Measurements from ENCODE around the gene SHISA2.
"Not testable (repeated sequence)": the region's sequence is repeated elsewhere in the genome, so short reads cannot be mapped to it uniquely, and the experiment has no call there.

The SHISA2 gene

GRCh38 chr13:26051657-26052311, at the start of gene SHISA2:
SHISA2 (minus strand) TSS chr13:26052016; CDS start chr13:26050975, 1,041 bp downstream.
- DNase-seq (ENCODE audit: low spot score), result peak; percentile 76

DNA sequence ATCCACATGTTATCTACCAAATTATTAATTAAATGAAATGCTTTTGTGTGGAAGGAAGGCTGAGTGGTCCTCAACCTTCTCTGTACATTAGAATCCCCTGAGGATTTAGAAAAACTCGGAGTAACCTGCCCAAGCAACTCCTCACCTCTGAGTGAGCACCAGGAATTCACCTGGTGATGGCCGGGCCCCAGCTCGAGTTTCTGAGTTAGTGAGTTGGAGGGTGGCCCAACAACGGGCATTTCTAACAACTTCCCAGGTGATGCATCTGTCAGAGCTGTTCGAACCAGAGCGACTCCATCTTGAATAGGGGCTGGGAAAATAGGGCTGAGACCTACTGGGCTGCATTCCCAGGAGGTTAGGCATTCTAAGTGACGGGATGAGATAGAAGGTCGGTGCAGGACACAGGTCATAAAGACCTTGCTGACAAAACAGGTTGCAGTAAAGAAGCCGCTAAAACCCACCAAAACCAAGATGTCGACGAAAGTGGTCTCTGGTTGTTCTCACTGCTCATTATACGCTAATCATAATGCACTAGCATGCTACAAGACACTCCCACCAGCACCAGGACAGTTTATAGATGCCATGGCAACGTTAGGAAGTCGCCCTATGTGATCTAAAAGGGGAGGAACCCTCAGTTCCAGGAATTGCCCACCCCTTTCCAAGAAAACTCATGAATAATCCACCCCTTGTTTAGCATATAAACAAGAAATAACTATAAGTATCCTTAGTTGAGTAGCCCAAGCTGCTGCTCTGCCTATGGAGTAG, 44.2 kb upstream of the SHISA2 start:
- DNase-seq (ENCODE audit: low spot score), result no peak

DNA sequence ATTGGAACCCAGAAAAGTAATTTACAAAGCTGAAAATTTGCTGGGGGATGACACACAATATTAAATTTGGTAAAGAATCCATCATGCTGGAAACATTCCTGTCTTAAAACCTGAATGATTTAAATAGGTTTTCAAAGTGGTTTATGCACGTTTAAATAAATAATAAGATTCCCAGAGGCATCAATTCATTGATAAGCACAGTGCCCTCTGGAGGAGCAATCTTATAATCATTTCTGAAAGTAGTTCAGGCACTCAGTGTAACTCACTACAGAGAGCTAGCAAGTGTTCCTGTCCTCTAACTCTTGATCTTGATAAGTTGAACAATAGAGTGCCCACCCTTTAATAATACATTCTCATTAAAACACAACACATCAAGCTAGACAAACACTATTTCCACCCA, 43.5 kb upstream of the SHISA2 start:
- DNase-seq (ENCODE audit: low spot score), result no peak

GRCh38 chr13:26076821-26077220, 25.0 kb upstream of the SHISA2 start:
- not testable (repeated sequence) for DNase-seq (ENCODE audit: low spot score)

DNA sequence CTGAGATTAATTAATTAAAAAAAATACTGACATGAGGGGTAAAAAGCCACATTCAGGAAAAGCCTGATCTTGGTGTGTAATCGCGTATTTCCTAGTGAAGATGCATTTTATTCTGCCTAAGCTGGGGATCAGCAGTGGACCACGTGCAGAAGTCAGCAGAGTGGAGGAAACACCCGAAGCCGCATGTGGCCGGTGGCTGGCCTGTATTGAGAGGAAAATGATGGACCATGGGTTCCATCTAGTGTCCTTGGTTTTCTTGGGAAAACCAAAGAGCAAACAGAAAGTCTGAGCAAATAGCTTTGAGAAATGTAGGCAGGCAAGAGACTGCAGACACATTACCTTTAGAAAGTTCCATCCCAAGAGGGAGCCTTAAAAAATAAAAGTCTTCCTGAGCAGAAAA, 23.7 kb upstream of the SHISA2 start:
- peak; percentile 26 for DNase-seq (ENCODE audit: low spot score)

DNA sequence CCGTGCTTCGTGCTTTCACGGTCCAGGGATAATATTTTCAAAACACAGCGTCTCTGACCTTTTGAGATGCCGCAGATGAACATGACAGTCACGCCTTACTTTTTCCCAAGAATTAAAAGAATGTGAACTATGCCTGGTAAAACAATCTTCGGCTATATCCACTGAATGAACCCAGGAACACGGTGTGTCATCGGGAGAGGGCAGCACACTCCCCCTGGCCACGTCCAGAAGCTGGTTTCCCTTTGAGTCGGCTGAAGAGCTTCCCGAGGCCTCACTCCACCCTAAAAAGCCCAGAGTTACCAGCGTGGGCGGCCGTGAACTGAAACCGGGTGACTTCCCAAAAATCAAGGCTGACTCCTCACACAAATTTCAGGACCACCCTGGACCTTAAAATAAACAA, 22.9 kb upstream of the SHISA2 start:
- peak; percentile 92 for DNase-seq (ENCODE audit: low spot score)

- DNase-seq (ENCODE audit: low spot score), result not testable (repeated sequence)
These were observed 20.5 kb upstream of the SHISA2 start for GRCh38 chr13:26072335-26072734.

DNA sequence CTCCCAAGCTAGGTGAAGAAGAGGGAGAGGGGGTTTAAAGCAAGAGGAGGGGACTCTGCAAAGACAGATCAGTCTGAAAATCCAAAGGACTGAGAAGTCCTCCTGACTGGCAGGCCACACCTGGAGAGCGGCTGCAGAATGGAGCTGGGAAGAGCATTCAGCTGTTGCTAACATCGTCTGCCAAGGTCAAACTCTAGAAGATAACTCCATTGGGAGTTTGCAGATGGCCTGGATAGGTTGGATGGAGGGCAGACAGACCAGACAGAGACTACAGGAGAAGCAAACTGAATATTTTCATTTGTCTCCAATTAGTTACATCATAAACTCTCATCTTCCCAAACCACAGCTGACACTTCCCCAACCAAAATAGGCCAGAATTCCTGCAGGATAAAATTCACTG, 19.9 kb upstream of the SHISA2 start:
- no peak for DNase-seq (ENCODE audit: low spot score)

DNA sequence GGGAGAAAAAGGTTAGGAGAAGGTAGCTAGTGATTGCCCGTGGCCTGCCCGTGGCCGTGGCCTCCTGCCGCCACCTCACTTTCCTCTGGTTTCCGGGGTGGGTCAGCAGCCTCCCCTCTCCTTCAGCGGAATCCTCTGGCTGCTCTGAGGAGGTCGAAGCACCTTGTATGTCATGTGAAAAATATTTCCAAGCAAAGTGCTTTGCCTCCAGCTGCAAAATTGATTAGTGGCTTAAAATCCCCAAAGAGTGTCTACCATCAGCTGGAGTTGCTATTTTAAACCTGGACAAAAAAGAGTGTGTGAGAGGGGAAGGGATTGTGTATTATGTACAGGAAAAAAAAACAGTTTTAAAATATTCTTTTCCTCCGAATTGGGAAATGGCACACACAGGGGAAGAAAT, 17.8 kb upstream of the SHISA2 start:
- DNase-seq (ENCODE audit: low spot score), result not testable (repeated sequence)

- DNase-seq (ENCODE audit: low spot score), result not testable (repeated sequence)
These were observed 16.6 kb upstream of the SHISA2 start for GRCh38 chr13:26068372-26068771.

- no peak for DNase-seq (ENCODE audit: low spot score)
These were observed 15.8 kb upstream of the SHISA2 start for GRCh38 chr13:26067601-26068000.

- DNase-seq (ENCODE audit: low spot score), result peak; percentile 30
These were observed 14.7 kb upstream of the SHISA2 start for GRCh38 chr13:26066492-26066891.

DNA sequence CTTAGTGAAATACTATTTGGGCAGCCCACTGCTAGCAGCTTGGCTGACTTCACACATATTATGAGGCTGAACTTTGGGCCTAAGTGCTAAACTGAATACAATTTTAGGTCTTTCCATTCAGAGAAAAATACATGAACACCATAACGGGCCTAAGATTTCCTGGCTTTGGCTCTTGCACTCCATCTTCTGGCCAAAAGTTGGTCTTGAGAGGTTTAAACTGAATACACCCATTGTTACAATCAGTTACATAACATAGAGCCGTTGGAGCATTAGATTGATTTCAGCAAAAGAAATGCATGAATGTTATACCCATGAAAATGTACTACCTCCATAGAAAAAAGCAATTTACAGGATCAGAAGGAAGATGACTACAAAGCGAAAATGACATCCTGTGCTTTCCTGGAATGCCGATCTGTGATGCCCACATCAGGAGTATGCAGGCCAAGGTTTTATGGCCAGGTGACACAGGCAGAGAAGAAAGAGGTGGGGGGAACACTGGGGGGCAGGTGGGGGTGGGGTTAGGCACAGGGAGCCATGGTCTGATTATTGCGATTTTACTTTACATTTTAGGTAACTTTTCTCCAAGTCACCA, 11.1 kb upstream of the SHISA2 start:
- DNase-seq (ENCODE audit: low spot score), result peak; percentile 66

GRCh38 chr13:26061947-26062346, 10.1 kb upstream of the SHISA2 start:
- DNase-seq (ENCODE audit: low spot score), result peak; percentile 94

DNA sequence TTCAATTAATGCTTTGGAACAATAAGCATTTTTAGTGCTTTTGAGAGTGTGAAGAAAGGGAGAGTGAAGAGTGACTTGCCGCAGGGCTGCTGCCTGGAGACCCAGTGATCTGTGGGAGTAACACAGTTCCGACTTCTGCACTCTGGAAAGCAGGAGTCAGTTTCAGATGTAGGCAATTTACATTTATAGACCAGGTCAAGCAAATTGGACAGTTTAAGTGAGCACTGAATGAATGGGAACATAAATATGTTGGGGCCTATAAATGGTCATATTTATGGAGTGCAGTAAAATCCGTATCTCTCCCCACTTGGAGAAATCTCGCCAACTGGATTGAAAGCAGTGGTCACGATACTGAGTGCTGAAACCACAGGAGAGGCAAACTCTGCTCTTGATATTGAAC, 9.4 kb upstream of the SHISA2 start:
- no peak for DNase-seq (ENCODE audit: low spot score)

DNA sequence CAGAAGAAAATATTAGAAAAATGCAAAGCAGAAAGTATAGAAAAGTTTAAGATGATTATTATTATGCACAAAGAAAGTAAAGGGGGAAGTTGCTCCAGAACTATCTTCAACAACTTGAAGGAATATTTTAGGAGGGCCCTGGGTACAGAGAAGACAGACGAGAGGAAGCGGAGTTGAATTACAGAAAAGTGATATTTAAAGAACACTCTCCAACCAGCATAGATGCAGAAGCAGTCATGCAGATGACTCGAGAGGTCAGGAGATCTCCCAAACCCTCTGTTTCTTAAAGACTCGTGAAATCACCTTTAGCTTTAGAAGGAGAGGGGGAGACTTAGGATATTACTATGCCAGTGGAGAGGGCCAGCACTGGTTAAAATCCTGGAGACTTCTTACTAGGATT, 8.5 kb upstream of the SHISA2 start:
- DNase-seq (ENCODE audit: low spot score), result no peak

GRCh38 chr13:26058704-26059103, 6.9 kb upstream of the SHISA2 start:
- DNase-seq (ENCODE audit: low spot score), result no peak

GRCh38 chr13:26054896-26055295, 3.1 kb upstream of the SHISA2 start:
- no peak for DNase-seq (ENCODE audit: low spot score)

GRCh38 chr13:26053418-26053980, 1.7 kb upstream of the SHISA2 start:
- no peak for DNase-seq (ENCODE audit: low spot score)

DNA sequence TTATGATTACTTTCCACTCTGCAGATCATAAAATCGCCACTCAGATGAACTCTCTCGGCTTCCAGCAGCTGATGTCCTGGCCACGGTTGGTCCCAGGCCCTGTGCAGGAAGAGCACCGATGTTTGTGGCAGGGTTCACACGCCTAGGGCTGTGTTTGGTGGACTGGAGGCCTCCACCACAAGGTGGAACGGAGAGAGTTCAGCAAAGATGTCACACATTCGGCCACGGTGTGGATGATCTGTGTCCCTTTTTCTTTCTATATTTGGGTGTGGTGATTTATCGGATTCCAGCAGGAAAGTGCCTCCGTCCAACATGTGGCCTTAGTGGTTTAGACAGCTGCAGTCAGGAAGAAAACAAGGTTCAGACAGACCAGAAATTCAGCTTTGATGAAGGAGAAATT, 521 bp upstream of the SHISA2 start:
- DNase-seq (ENCODE audit: low spot score), result no peak

DNA sequence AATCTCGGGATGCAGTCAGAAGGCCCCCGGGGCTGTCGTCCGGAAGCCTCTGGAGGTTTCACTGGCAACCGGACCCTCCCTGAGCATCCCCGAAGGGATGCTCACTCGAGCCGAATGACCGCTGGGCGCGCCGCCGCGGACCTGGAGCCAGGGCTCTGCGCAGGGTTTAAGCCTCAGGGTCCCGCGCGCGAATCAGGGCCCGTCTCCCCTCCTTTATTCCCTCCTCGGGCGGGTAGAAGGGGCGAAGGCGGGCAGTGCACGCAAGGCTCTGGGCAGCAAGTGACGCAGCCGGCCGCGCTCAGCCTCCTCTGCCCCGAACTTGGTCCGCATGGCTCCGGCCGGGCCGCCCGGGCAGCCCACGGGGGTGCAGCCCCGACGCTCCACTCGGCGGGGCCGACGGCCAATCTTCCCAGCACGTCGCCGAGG, 572 bp downstream of the SHISA2 start:
- peak; percentile 35 for DNase-seq (ENCODE audit: low spot score)

DNA sequence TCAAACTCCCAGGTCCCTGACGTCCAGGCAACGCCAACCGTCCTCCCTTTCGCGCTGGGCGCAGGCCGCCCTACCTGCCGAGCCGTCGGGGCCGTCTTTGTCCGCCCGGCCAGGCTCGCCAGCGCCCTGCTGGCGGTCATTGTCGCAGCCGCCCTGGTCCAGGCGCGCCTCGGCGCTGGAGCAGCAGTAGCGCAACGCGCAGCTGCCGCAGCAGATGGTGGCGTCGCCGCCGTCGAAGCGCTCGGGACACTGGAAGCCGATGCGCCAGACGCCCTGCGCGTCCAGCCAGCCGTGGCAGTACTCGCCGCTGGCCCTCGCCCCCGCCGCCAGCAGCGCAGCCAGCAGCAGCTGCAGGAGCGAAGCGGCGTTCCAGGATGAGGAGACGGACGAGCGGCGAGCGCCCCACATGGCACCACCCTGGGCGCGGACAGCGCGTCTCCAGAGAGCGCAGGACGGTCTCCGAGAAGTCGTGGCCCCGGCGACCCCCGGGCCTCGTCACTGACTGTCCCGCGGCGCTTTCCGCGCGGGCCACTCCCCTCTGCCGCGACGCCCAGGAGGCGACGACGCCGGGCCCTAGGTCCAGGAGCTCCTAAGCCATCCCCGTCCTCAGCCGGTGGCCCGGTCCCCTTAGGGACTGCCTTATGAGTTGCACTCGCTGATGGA, 1.1 kb downstream of the SHISA2 start:
- DNase-seq (ENCODE audit: low spot score), result peak; percentile 64
